Lower leg skin (tissue), 4 donors: ENCODE results near the gene SCYL1. TPM values are rescaled to one million over a fixed set of nuclear protein-coding genes. Genes with fewer than 3 reads are reported as not detected.
A peak's percentile ranks its signal among the peaks of the same experiment; 100 is the strongest.

Source experiments
- DNase-seq, 2 donors: peaks; one replicate each; pipeline ENCODE4 v3.0.0-alpha.2; 2019; ENCODE audit warnings: low spot score in 2 of 2
- H3K4me3 ChIP-seq: fragments of 200-600 bp; sonication (generic); 2 replicates; pipeline ENCODE4 v1.5.1; 2017; ENCODE audit warnings: mild to moderate bottlenecking, low read depth; ENCODE audit not compliant: poor library complexity, severe bottlenecking
- POLR2A ChIP-seq, 2 donors: fragments of 450-650 bp; IDR thresholded peaks; one replicate each; pipeline ENCODE4 v1.6.1; 2016 to 2017; ENCODE audit warnings: antibody characterized with exemption in 2 of 2, mild to moderate bottlenecking in 1 of 2, moderate library complexity in 1 of 2
- WGBS, 2 donors: methylation state at CpG; one replicate each; pipeline ENCODE4 v1.1.5; 2018; 5-methylcytosine and 5-hydroxymethylcytosine counted together
- intact Hi-C: fragments of 100-400 bp; cut with DNase I; formaldehyde crosslinking; loops from one replicate; pipeline ENCODE4 v1.15.0; 2023; ENCODE audit warnings: low total_unique reads
- total RNA-seq, 4 donors: library from RNA; depleted of rRNA; stranded (reverse); fragments of >200 nt; gene quantifications; one replicate each; pipeline ENCODE4 v1.1.0, GENCODE V29; 2016
- TF ChIP-seq, protein P1 (sequence below), 3 donors: fragments of 450-650 bp; IDR thresholded peaks; one replicate each; pipeline ENCODE4 v1.5.1; 2016; ENCODE audit warnings: antibody characterized with exemption in 3 of 3, mild to moderate bottlenecking in 3 of 3, moderate library complexity in 2 of 3

The SCYL1 gene
- total RNA-seq, 4 donors from 2014 or later: 73.1 to 103 (median 89.5) TPM

GRCh38 chr11:65492387-65492636 lies 32.6 kb upstream of the SCYL1 start:
- intact Hi-C loops: no loop called here
- WGBS, 2 donors: 18 to 20% methylated on average over 4 of the region's 4 CpGs
- H3K4me3 ChIP-seq: no peak overlapping the region
- no peak for DNase-seq
- TF ChIP-seq POLR2A (IDR thresholded peaks at IDR 0.05): no peak
- TF ChIP-seq, protein P1, sequence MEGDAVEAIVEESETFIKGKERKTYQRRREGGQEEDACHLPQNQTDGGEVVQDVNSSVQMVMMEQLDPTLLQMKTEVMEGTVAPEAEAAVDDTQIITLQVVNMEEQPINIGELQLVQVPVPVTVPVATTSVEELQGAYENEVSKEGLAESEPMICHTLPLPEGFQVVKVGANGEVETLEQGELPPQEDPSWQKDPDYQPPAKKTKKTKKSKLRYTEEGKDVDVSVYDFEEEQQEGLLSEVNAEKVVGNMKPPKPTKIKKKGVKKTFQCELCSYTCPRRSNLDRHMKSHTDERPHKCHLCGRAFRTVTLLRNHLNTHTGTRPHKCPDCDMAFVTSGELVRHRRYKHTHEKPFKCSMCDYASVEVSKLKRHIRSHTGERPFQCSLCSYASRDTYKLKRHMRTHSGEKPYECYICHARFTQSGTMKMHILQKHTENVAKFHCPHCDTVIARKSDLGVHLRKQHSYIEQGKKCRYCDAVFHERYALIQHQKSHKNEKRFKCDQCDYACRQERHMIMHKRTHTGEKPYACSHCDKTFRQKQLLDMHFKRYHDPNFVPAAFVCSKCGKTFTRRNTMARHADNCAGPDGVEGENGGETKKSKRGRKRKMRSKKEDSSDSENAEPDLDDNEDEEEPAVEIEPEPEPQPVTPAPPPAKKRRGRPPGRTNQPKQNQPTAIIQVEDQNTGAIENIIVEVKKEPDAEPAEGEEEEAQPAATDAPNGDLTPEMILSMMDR (IDR thresholded peaks at IDR 0.05): no peak

DNA sequence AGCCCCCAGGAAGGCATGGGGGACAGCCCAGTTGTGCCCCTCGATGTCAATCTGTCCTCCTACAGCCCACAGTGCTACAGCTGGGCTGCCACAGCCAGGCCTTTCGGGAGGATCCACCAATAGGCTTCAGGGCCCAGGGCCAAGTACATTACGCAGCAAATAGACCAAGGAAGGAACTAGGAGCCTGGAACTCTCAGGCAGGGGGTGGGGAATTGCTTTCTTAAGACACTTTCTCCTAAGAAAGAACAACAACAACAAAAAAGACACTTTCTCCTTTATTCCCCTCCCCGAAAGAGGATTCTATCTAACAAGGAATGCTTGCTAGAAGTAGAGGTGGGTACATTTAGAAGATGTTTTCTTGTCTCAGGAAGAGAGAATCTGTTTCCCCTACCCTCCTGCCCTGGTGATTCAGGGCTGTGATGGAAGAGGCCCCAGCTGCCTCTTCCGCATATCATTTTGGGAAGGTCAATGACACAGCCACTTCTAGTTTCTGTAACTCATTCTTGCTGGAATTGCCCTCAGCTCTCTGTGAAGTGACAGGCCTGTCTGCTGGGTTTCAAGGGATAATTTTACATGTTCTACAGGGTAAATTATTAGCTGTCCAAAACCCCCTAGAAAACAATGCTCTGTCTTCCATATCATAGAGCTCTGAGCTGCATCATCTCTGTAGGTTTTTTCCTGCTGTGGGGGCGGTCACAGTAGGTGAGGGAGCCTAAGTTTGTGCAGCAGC lies 32.1 kb upstream of the SCYL1 start:
- intact Hi-C loops: no loop called here
- TF ChIP-seq, protein P1 (IDR thresholded peaks at IDR 0.05): no peak
- TF ChIP-seq POLR2A (IDR thresholded peaks at IDR 0.05): no peak
- no peak overlapping the region for H3K4me3 ChIP-seq
- WGBS, 2 donors: 17 to 18% methylated on average over 6 of the region's 6 CpGs
- DNase-seq: peak; percentile 92 to 98

DNA sequence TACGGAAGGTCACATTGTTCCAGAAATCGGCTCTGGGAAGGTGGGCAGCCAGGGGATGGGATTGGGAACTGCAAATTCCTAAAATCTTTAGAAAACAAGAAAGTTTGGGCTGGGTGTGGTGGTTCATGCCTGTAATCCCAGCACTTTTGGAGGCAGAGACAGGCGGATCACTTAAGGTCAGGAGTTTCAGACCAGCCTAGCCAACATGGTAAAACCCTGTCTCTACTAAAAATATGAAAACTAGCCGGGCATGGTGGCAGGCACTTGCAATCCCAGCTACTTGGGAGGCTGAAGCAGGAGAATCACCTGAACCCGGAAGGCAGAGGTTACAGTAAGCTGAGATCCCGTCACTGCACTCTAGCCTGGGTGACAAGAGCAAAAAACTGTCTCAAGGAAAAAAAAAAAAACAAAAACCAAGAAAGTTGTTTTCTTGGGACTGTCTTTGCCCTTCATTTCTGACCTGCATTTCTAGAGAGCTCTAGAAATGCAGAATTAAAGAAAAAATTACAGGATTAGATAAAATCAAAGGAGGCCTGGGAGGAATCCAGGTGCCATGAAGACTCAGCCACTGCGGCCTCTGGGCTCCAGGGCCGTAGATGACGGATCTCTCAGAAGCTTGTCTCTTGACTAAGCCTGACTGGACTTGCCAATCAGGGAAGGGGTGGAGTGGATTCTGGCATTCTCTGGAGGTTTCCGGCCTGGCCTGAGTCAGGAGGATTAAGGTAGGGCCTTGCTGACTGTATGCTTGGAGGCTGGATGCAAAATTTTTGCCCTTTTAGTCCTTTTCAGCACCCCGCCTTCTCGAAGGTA lies 31.3 kb upstream of the SCYL1 start:
- peak; percentile 89 to 97 for DNase-seq
- 18 to 23% methylated on average over 12 of the region's 12 CpGs for WGBS, 2 donors
- intact Hi-C loops: no loop called here
- TF ChIP-seq, protein P1 (IDR thresholded peaks at IDR 0.05): no peak
- no peak for TF ChIP-seq POLR2A (IDR thresholded peaks at IDR 0.05)
- H3K4me3 ChIP-seq: no peak overlapping the region

GRCh38 chr11:65496304-65497140 lies 28.4 kb upstream of the SCYL1 start:
- TF ChIP-seq POLR2A (IDR thresholded peaks at IDR 0.05): no peak
- TF ChIP-seq, protein P1 (IDR thresholded peaks at IDR 0.05): no peak
- intact Hi-C loops: loop anchor here (5.0 kb wide), 1 partner anchor 74 kb away; the partner anchor contains the start of gene NEAT1
- WGBS, 2 donors: 13 to 14% methylated on average over 15 of the region's 15 CpGs
- no peak overlapping the region for H3K4me3 ChIP-seq
- DNase-seq: peak in 1 of 2 donors; percentile 87

GRCh38 chr11:65497141-65498041 lies 27.5 kb upstream of the SCYL1 start:
- peak in 1 of 2 donors; percentile 78 for TF ChIP-seq POLR2A (IDR thresholded peaks at IDR 0.05)
- TF ChIP-seq, protein P1 (IDR thresholded peaks at IDR 0.05): no peak
- 0% methylated on average over 35 to 50 of the region's 61 CpGs for WGBS, 2 donors
- DNase-seq: peak; percentile 97 to 100
- intact Hi-C loops: loop anchor here (5.0 kb wide), 1 partner anchor 75 kb away; the partner anchor contains the start of gene NEAT1
- H3K4me3 ChIP-seq: peak overlapping the region; percentile 52
